Psoas muscle (tissue), 8 donors: ENCODE data around the gene COL20A1. TPM values are rescaled to one million over a fixed set of nuclear protein-coding genes. Genes with fewer than 3 reads are reported as not detected.

Source experiments
- ATAC-seq, 4 donors: fragments of 200-7000 bp; cut with Tn5 transposase; one replicate each; pipeline ENCODE4 v1.9.1; 2020; ENCODE audit warnings: moderate library complexity in 3 of 4, mild to moderate bottlenecking in 2 of 4
- DNase-seq, 2 donors: peaks; one replicate each; pipeline ENCODE4 v3.0.0-alpha.2; 2020
- H3K27ac ChIP-seq: fragments of 200-600 bp; one replicate; pipeline ENCODE4 v1.8.0; 2022
- H3K27me3 ChIP-seq, 3 donors: fragments of 200-600 bp in 1 of 3; one replicate each; pipeline versions ENCODE4 v1.6.1 to v1.8.0; 2013 to 2022; ENCODE audit warnings: low read length in 2 of 3, mild to moderate bottlenecking in 2 of 3, moderate library complexity in 1 of 3; ENCODE audit not compliant: insufficient read depth in 3 of 3
- H3K36me3 ChIP-seq, 2 donors: fragments of 200-600 bp in 1 of 2; one replicate each; pipeline versions ENCODE4 v1.6.1 to v1.8.0; 2013 to 2022; ENCODE audit warnings: low read depth in 1 of 2, mild to moderate bottlenecking in 1 of 2, moderate library complexity in 1 of 2; ENCODE audit not compliant: insufficient read depth in 1 of 2
- H3K4me1 ChIP-seq: fragments of 200-600 bp; one replicate; pipeline ENCODE4 v1.8.0; 2022
- H3K4me3 ChIP-seq: fragments of 200-600 bp; one replicate; pipeline ENCODE4 v1.8.0; 2022; ENCODE audit warnings: mild to moderate bottlenecking
- H3K9me3 ChIP-seq: fragments of 200-600 bp; one replicate; pipeline ENCODE4 v1.8.0; 2022
- WGBS, 3 donors: extraction: QIAGEN DNeasy Blood & Tissue Kit; methylation state at CpG; one replicate each; pipeline versions ENCODE4 v1.1.6 to v1.1.7; 2013; 5-methylcytosine and 5-hydroxymethylcytosine counted together
- intact Hi-C, 2 donors: fragments of 100-400 bp; cut with DNase I; formaldehyde crosslinking; loops; one replicate each; pipeline versions ENCODE4 v1.11.0 to v1.14.2; 2022
- polyA plus RNA-seq, 3 donors: library from polyadenylated mRNA; stranded (reverse); fragments of 200-250 nt; gene quantifications; one replicate each; pipeline ENCODE4 v1.2.3, GENCODE V29; 2013
- total RNA-seq, 4 donors: library from RNA; stranded (reverse); fragmentation: NEBNext Ultra II Directional in 2 of 4; extraction: Animal tissue kit (Norgen Biotek cat#: 25700) in 2 of 4; gene quantifications; one replicate each; pipeline versions ENCODE4 v1.2.1 to v1.2.4, GENCODE V29; 2021 to 2023
- TF ChIP-seq, protein P1 (sequence below): fragments of 200-600 bp; IDR thresholded peaks from one replicate; pipeline ENCODE4 v1.8.0; 2022; ENCODE audit warnings: antibody characterized with exemption
- donor health status: healthy with polysubstance abuse.
- donor health status: DM: no; HTN: no; CAD: no; lungs with moderate emphysema.
- donor health status: Bipolar disorder and iron deficiency.
- donor health status: healthy.
- donor health status: DM: yes; HTN: yes; CAD: no.
- donor health status: DM: no; HTN: no; CAD: no.
- donor health status: DM: no; HTN: no; CAD: no.
- donor health status: DM: yes; HTN: yes; CAD: no.

The COL20A1 gene
- total and polyA plus RNA-seq, 7 donors, result 0.08 to 0.09 TPM; not detected in 5

DNA sequence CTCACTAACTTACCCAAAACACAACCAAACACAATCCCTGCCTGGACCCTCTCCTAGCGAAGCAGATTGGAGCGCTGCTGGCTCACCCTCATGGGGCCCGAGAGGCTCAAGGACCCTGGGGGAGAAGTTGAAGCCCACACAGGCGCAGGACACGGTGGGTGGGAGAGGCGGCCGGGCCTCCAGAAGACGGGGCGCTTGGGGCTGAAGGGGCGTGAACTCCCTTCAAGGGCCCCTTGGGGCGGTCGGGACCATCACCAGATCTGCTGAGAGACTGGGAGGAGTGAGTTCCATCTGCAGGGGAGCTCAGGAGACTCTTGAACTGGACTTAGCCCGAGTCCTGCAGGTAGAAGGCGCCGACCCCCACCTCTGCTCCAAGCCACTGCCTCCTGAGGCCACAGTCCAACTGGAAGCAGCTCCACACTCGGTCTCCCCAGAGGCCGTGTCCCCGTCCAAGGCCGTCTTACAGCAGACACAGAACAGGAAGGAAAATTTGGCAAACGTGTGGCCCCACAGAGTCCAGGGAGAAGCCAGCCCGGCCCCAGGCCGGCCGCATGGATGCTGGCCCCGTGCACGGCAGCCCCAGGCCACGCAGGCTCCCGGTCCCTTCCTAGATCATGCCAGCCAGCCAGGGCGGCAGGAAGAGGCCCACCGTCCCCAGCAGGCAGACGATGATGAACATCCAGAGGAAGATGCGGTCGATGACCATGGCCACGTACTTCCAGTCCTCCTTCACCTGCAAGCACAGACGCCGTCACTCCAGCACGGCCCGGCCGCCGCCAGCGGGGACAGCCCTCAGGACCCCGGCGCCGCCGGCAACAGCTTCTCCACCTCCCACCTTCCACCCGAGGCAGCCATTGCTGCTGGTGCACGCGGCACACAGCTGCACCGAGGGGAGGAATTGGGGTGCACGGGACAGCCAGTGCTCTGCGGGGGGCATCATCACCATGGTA lies 53.4 kb downstream of the COL20A1 start:
- peaks cover 0 to 68% (median 24%) of the 10 kb centered on the region in 3 donors for H3K27me3 ChIP-seq
- ATAC-seq (no peak), DNase-seq (no peak)
- TF ChIP-seq, protein P1, sequence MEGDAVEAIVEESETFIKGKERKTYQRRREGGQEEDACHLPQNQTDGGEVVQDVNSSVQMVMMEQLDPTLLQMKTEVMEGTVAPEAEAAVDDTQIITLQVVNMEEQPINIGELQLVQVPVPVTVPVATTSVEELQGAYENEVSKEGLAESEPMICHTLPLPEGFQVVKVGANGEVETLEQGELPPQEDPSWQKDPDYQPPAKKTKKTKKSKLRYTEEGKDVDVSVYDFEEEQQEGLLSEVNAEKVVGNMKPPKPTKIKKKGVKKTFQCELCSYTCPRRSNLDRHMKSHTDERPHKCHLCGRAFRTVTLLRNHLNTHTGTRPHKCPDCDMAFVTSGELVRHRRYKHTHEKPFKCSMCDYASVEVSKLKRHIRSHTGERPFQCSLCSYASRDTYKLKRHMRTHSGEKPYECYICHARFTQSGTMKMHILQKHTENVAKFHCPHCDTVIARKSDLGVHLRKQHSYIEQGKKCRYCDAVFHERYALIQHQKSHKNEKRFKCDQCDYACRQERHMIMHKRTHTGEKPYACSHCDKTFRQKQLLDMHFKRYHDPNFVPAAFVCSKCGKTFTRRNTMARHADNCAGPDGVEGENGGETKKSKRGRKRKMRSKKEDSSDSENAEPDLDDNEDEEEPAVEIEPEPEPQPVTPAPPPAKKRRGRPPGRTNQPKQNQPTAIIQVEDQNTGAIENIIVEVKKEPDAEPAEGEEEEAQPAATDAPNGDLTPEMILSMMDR, result no peak
- H3K27ac ChIP-seq, result no peak overlapping the region
- H3K4me1 ChIP-seq, result no peaks in the 10 kb centered on the region
- WGBS, 3 donors, result 50 to 59% (median 57%) methylated on average over 46 to 50 of the region's 50 CpGs
- no peaks in the 10 kb centered on the region for H3K9me3 ChIP-seq
- no peak overlapping the region for H3K4me3 ChIP-seq
- intact Hi-C loops, result no loop called here
- no peaks in the 10 kb centered on the region for H3K36me3 ChIP-seq

DNA sequence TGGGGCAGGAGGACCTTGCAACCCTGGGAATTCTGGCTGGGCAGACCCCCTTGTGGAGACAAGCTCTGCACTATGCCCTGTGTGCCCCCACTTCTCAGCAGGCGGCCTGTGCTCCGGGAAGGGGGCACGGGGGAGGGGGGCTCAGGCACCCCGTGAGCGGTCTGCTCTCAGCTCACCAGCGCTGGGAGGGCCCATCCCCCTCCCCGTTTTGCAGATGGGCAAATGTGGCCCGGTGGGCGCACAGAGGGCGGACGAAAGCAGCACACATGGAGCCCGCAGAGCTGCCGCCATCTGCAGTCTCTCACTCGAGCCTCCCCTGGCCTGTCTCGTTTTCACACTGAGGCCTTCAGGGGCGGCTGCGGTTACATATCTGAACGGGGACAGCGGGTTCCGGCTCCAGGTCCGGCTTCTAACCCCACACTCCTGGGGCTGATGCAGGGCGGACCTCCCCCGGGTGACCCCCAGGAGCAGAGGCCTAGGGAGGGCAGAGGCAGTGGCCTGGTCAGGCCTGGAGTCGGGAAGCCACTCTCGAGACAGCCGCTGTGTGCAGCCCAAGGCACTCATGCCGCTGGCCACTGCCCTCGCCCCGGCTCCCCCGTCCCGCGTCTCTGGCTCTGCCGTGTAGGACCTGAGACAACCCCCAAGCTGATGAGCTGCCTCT lies 54.2 kb downstream of the COL20A1 start:
- Histone ChIP-seq H3K36me3 (no peaks in the 10 kb centered on the region), H3K9me3 (no peaks in the 10 kb centered on the region), H3K27me3 (peaks cover 0 to 63% (median 24%) of the 10 kb centered on the region in 3 donors), H3K4me3 (no peak overlapping the region), H3K4me1 (no peaks in the 10 kb centered on the region), H3K27ac (no peak overlapping the region)
- TF ChIP-seq, protein P1, result no peak
- no peak for DNase-seq
- WGBS, 3 donors, result 82 to 88% (median 82%) methylated on average over 27 to 33 of the region's 33 CpGs
- no peak for ATAC-seq
- intact Hi-C loops, result no loop called here

DNA sequence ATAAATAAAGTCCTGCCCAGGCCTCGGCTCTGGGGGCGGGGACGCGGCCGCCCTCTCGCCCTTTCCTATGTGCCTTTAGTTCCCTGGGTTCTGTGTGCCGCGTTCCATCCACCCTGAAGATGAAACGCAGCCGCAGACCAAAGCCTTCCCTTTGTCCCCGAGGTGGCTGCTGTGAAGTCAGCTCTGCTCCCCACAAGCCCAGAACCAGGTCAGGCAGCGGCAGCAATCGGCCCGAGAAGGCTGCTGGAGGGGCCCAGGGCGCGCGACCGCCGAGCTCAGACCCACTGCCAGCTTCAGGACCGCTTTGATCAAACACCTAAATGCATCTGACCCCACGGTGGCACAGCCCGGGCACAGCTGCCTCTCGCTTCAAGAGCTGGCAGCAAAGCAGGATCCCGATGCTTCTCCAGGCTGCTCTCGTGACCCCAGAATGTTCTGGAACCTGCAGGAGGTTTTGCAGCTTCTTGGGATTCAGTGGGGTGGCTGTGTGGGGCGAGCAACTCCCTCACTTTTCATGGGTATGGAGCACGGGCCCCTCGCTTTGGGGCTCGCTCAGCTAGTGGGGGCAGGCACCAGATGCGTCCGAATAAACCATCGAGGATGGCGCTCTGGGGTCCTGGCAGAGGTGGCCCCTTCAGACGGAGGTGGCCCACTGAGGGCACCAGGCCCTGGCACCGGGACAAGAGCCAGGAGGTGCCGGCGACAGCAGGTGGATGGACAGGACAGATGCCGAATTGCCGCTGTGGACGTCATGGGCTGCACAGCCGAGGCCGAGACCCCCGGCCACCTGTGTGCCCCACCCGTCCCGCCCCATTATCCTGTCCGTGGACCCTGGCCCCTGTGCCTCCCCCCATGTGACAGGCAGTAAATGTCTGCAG lies 55.2 kb downstream of the COL20A1 start:
- H3K27me3 ChIP-seq, result peaks cover 0 to 64% (median 21%) of the 10 kb centered on the region in 3 donors
- DNase-seq, result no peak
- intact Hi-C loops, result no loop called here

DNA sequence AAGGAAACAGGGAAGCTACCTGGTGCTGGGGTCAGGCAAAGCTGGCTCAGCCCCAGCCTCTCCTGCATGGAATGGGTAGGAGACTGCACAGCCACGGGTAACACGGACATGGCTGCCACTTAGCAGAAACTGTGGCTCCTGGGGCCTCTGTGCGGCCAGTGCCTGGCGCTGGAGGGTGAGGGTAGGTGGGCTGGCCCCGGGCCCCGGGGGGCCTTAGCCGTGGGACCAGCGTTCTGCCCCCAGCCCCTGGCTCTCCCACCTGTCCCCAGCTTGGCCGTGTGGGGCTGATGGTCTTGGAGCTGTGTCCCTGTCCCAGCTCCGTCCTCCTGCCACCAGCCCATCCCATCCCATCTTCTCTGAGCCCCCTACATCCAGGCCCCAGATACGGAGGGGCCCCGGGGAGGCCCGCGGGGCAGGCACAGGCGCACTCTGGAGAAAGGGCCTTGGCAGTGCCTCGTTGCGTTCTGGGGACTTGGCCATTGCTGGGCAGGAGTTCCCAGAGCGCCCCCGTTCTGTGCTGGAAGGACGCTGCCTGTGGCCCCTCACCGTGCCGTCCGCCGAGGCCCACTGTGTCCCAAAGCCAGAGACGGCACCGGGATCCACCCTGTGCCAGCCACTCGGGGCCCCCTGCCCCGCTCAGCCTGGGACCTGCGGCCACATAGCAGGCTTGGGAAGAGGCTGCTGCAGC lies 56.0 kb downstream of the COL20A1 start:
- Histone ChIP-seq H3K27me3 (peaks cover 0 to 56% (median 21%) of the 10 kb centered on the region in 3 donors), H3K36me3 (no peaks in the 10 kb centered on the region), H3K27ac (no peak overlapping the region), H3K4me1 (no peaks in the 10 kb centered on the region), H3K9me3 (no peaks in the 10 kb centered on the region), H3K4me3 (no peak overlapping the region)
- TF ChIP-seq, protein P1, result no peak
- DNase-seq (no peak), ATAC-seq (no peak)
- 86 to 90% (median 87%) methylated on average over 26 to 29 of the region's 29 CpGs for WGBS, 3 donors
- intact Hi-C loops, result no loop called here

More for the DNA sequence above, 55.2 kb downstream of the COL20A1 start:
- no peak for ATAC-seq
- TF ChIP-seq, protein P1, result no peak
- Histone ChIP-seq H3K27ac (no peak overlapping the region), H3K4me3 (no peak overlapping the region), H3K4me1 (no peaks in the 10 kb centered on the region), H3K9me3 (no peaks in the 10 kb centered on the region), H3K36me3 (no peaks in the 10 kb centered on the region)
- WGBS, 3 donors, result 79 to 85% (median 83%) methylated on average over 42 to 46 of the region's 46 CpGs
